ENCODE data around the gene ECEL1. TPM values are rescaled to one million over a fixed set of nuclear protein-coding genes. Genes with fewer than 3 reads are reported as not detected.

ECEL1 gene
- total RNA-seq, 1 experiment from 2014 or later = 23.3 TPM

- no peak for TF ChIP-seq ATF3 (CRISPR knock-in tag; conservative IDR thresholded peaks at IDR 0.05)
- TF ChIP-seq ZNF425 (CRISPR knock-in tag; conservative IDR thresholded peaks at IDR 0.05) = no peak
- TF ChIP-seq ESRRA (CRISPR knock-in tag; IDR thresholded peaks at IDR 0.05; ENCODE audit: borderline replicate concordance) = peak; percentile 66; the same call in 1 of the 2 replicates
- TF ChIP-seq FOXK1 (CRISPR knock-in tag; IDR thresholded peaks at IDR 0.05) = 0 out of 2 replicates have a peak, but pooled peaks have one; percentile 20
- TF ChIP-seq IRF1 (CRISPR knock-in tag; IDR thresholded peaks at IDR 0.05) = no peak
- TF ChIP-seq AFF4 (CRISPR knock-in tag; IDR thresholded peaks at IDR 0.05; ENCODE audit: borderline replicate concordance) = no peak
- 0 out of 2 replicates have a peak, but pooled peaks have one; percentile 49 for TF ChIP-seq CBFB (CRISPR knock-in tag; IDR thresholded peaks at IDR 0.05; ENCODE audit: low read depth)
- TF ChIP-seq ATF6 (CRISPR knock-in tag; IDR thresholded peaks at IDR 0.05) = no peak
- no peak for TF ChIP-seq HMGA2 (CRISPR knock-in tag; IDR thresholded peaks at IDR 0.05)
- TF ChIP-seq OVOL2 (CRISPR knock-in tag; IDR thresholded peaks at IDR 0.05; ENCODE audit: borderline replicate concordance) = no peak
- TF ChIP-seq SMAD3 (CRISPR knock-in tag; IDR thresholded peaks at IDR 0.05; ENCODE audit: borderline replicate concordance) = no peak
- no peak for TF ChIP-seq HMGXB4 (CRISPR knock-in tag; IDR thresholded peaks at IDR 0.05)
- peak; percentile 86 for TF ChIP-seq MAX (CRISPR knock-in tag; IDR thresholded peaks at IDR 0.05)
- no peak for TF ChIP-seq ATF2 (CRISPR knock-in tag; IDR thresholded peaks at IDR 0.05; ENCODE audit: borderline replicate concordance, low read depth)
- TF ChIP-seq JUN (CRISPR knock-in tag; IDR thresholded peaks at IDR 0.05) = 0 out of 2 replicates have a peak, but pooled peaks have one; percentile 21
- TF ChIP-seq JAZF1 (CRISPR knock-in tag; IDR thresholded peaks at IDR 0.05) = no peak
- TF ChIP-seq RORB (CRISPR knock-in tag; IDR thresholded peaks at IDR 0.05) = no peak
- no peak for TF ChIP-seq ZNF423 (CRISPR knock-in tag; IDR thresholded peaks at IDR 0.05)
- TF ChIP-seq NR3C1 (CRISPR knock-in tag; conservative IDR thresholded peaks at IDR 0.05; ENCODE audit: low read depth) = no peak
- TF ChIP-seq MLX (CRISPR knock-in tag; IDR thresholded peaks at IDR 0.05) = no peak
- 0 out of 2 replicates have a peak, but pooled peaks have one; percentile 33 for TF ChIP-seq FOXP4 (CRISPR knock-in tag; IDR thresholded peaks at IDR 0.05)
- peak; percentile 33; the same call in 1 of the 2 replicates for TF ChIP-seq SP1 (CRISPR knock-in tag; conservative IDR thresholded peaks at IDR 0.05)
Observed at GRCh38 chr2:232485757-232486557, 1.7 kb downstream of the ECEL1 start (continued).
